HepG2 (cell line): ENCODE data around the gene PAQR7. TPM values are rescaled to one million over a fixed set of nuclear protein-coding genes. Genes with fewer than 3 reads are reported as not detected.

Experiments
- ARHGAP35 ChIP-seq: sonication (generic); formaldehyde crosslinking; IDR thresholded peaks from 2 replicates; pipeline ENCODE4 v1.9.0; 2022; ENCODE audit warnings: mild to moderate bottlenecking, inconsistent platforms, moderate library complexity, missing genetic modification reagents, borderline replicate concordance
- DDIT3 ChIP-seq: sonication (generic); formaldehyde crosslinking; IDR thresholded peaks from 2 replicates; pipeline ENCODE4 v1.4.0; 2020; ENCODE audit warnings: mild to moderate bottlenecking, missing genetic modification reagents
- HCFC1 ChIP-seq: fragments of 150-350 bp; IDR thresholded peaks from 2 replicates; pipeline ENCODE4 v1.6.1; 2014; ENCODE audit warnings: low read depth, low read length
- HMG20A ChIP-seq: IDR thresholded peaks from 2 replicates; pipeline ENCODE4 v1.6.1; 2016; ENCODE audit warnings: borderline replicate concordance
- HNF4A ChIP-seq: sonication (generic); formaldehyde crosslinking; IDR thresholded peaks from 2 replicates; pipeline ENCODE4 v1.4.0; 2020; ENCODE audit warnings: missing genetic modification reagents
- KDM1A ChIP-seq: IDR thresholded peaks from 2 replicates; pipeline ENCODE4 v1.6.1; 2016; ENCODE audit warnings: missing compliant biosample characterization
- MTF2 ChIP-seq: sonication (generic); formaldehyde crosslinking; IDR thresholded peaks from 2 replicates; pipeline ENCODE4 v1.5.0; 2020; ENCODE audit warnings: missing genetic modification reagents, borderline replicate concordance
- MXD1 ChIP-seq: sonication (generic); formaldehyde crosslinking; IDR thresholded peaks from 2 replicates; pipeline ENCODE4 v1.4.0; 2020; ENCODE audit warnings: mild to moderate bottlenecking, missing genetic modification reagents
- PLRG1 ChIP-seq: fragments of 450-650 bp; conservative IDR thresholded peaks from 2 replicates; pipeline ENCODE4 v1.6.1; 2016
- REL ChIP-seq: sonication (generic); formaldehyde crosslinking; conservative IDR thresholded peaks from 2 replicates; pipeline ENCODE4 v1.8.0; 2022; ENCODE audit warnings: mild to moderate bottlenecking, missing genetic modification reagents, moderate library complexity
- SP140L ChIP-seq: sonication (generic); formaldehyde crosslinking; IDR thresholded peaks from 2 replicates; pipeline ENCODE4 v1.4.0; 2020; ENCODE audit warnings: missing genetic modification reagents, borderline replicate concordance
- TFDP2 ChIP-seq: sonication (generic); formaldehyde crosslinking; IDR thresholded peaks from 2 replicates; pipeline ENCODE4 v1.4.0; 2020; ENCODE audit warnings: missing genetic modification reagents
- TMF1 ChIP-seq: sonication (generic); formaldehyde crosslinking; IDR thresholded peaks from 2 replicates; pipeline ENCODE4 v1.8.1; 2022; ENCODE audit warnings: low read depth, missing genetic modification reagents
- ZBTB40 ChIP-seq, 2 experiments: fragments of 450-650 bp in 1 of 2; sonication (generic) in 1 of 2; formaldehyde crosslinking in 1 of 2; IDR thresholded peaks; 2 replicates each; pipeline versions ENCODE4 v1.6.1 to v1.8.0; 2016 to 2022; ENCODE audit warnings: antibody characterized with exemption in 1 of 2, mild to moderate bottlenecking in 1 of 2, missing genetic modification reagents in 1 of 2
- ZNF430 ChIP-seq: sonication (generic); formaldehyde crosslinking; IDR thresholded peaks from 2 replicates; pipeline ENCODE4 v1.9.0; 2021; ENCODE audit warnings: mild to moderate bottlenecking, missing genetic modification reagents
- ZNF441 ChIP-seq: sonication (generic); formaldehyde crosslinking; IDR thresholded peaks from 2 replicates; pipeline ENCODE4 v1.7.0; 2021; ENCODE audit warnings: missing genetic modification reagents, borderline replicate concordance
- polyA plus RNA-seq, 8 experiments: library from polyadenylated mRNA; depleted of rRNA in 3 of 8; stranded (reverse) in 7 of 8; unstranded in 1 of 8; fragments of >200 nt; fragmentation: Illumina TruSeq in 4 of 8; extraction: Trizol in 4 of 8; gene quantifications; 2 replicates each; pipeline versions ENCODE4 v1.2.1 to v1.2.3, GENCODE V29; 2011 to 2016; ENCODE audit warnings: low read depth in 4 of 8, missing spikeins in 1 of 8, mixed read lengths in 1 of 8; ENCODE audit not compliant: insufficient read depth in 1 of 8
- total RNA-seq, 5 experiments: library from RNA; depleted of rRNA; stranded (reverse); fragments of >200 nt; fragmentation: Illumina TruSeq; extraction: Trizol; gene quantifications; 2 replicates each; pipeline ENCODE4 v1.2.3, GENCODE V29; 2016; ENCODE audit warnings: low read depth in 1 of 5

The PAQR7 gene
- total and polyA plus RNA-seq, 2 of the 13 experiments (the other 11 are each of a cell fraction or from before 2014, with no cell fraction given) = 13.2 to 16.6 TPM

- TF ChIP-seq MXD1 (CRISPR knock-in tag) (peak; percentile 94), TMF1 (CRISPR knock-in tag) (peak; percentile 70), HNF4A (CRISPR knock-in tag) (no peak), ZNF441 (peak; percentile 75; the same call in 1 of the 2 replicates), ZBTB40 (IDR thresholded peaks at IDR 0.05) (no peak), ZBTB40 (CRISPR knock-in tag; IDR thresholded peaks at IDR 0.05) (0 out of 2 replicates have a peak, but pooled peaks have one; percentile 4), DDIT3 (CRISPR knock-in tag) (no peak), MTF2 (peak; percentile 49; the same call in 1 of the 2 replicates), REL (CRISPR knock-in tag) (peak; percentile 85), ARHGAP35 (CRISPR knock-in tag) (peak; percentile 58; the same call in 1 of the 2 replicates), TFDP2 (CRISPR knock-in tag) (peak; percentile 98), SP140L (no peak), HCFC1 (0 out of 2 replicates have a peak, but pooled peaks have one; percentile 24), ZNF430 (CRISPR knock-in tag) (peak; percentile 88), PLRG1 (no peak), HMG20A (CRISPR knock-in tag) (no peak), KDM1A (no peak)
Observed at GRCh38 chr1:25858906-25859789, 16.4 kb downstream of the PAQR7 start, which contains the start of gene AUNIP (continued).
